ENCODE results near the gene GARS1. TPM values are rescaled to one million over a fixed set of nuclear protein-coding genes. Genes with fewer than 3 reads are reported as not detected.

GARS1 gene
- total RNA-seq, 1 donor from 2014 or later, result 214 TPM

DNA sequence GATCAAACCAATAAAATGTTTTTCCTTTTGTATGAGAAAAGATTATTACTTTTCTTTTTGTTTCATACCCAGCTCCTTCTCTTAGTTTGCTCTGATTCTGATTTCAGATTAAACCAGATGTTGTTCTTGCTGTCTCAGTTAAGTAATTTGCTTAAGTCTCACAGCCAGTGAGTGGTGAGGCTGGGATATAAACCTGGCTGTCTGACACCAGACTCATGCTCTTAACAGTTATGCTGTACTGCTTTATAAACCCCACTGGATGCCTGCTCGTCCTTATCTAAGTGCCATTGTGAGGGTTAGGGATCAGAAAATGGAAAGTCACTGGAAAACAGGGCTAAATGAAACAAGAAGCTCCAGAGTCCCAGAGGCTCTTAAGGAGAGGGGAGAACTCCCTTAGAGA lies 24.3 kb downstream of the GARS1 start:
- no peak overlapping the region for H3K4me3 Mint-ChIP-seq
- H3K9me3 Mint-ChIP-seq, result no peaks in the 10 kb centered on the region
- H3K27me3 Mint-ChIP-seq, result no peaks in the 10 kb centered on the region
- no peak overlapping the region for H3K27ac Mint-ChIP-seq
- ChIA-PET CTCF (no interaction called here), POLR2A (no interaction called here)
- DNase-seq, result no peak
- TF ChIP-seq, protein P1, sequence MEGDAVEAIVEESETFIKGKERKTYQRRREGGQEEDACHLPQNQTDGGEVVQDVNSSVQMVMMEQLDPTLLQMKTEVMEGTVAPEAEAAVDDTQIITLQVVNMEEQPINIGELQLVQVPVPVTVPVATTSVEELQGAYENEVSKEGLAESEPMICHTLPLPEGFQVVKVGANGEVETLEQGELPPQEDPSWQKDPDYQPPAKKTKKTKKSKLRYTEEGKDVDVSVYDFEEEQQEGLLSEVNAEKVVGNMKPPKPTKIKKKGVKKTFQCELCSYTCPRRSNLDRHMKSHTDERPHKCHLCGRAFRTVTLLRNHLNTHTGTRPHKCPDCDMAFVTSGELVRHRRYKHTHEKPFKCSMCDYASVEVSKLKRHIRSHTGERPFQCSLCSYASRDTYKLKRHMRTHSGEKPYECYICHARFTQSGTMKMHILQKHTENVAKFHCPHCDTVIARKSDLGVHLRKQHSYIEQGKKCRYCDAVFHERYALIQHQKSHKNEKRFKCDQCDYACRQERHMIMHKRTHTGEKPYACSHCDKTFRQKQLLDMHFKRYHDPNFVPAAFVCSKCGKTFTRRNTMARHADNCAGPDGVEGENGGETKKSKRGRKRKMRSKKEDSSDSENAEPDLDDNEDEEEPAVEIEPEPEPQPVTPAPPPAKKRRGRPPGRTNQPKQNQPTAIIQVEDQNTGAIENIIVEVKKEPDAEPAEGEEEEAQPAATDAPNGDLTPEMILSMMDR (IDR thresholded peaks at IDR 0.05), result no peak
- H3K36me3 Mint-ChIP-seq (ENCODE audit: low read depth), result peaks cover 86% of the 10 kb centered on the region
- intact Hi-C loops (cut with micrococcal nuclease), result no loop called here
- no peaks in the 10 kb centered on the region for H3K4me1 Mint-ChIP-seq
- no peak for ATAC-seq (ENCODE audit: low read depth)

DNA sequence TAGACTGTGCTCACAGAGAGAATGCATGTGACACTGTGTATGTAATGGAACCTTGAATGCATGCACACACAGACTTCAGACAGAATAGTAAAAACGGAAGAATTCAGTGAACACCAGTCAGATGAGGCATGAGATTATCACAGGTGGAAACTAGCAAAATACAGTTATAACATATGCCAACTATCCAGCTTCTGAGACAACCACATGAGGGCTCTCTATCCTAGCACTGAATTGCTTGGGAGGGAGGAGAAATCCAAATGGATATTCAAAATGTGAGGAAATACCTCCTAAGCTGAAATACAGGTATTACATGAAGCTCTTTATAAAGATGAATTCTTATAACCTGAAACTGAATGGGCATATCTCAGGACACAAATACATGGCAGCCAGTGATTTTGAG lies 30.6 kb downstream of the GARS1 start:
- ChIA-PET CTCF (no interaction called here), POLR2A (no interaction called here)
- Mint-ChIP-seq H3K4me3 (no peak overlapping the region), H3K9me3 (no peaks in the 10 kb centered on the region), H3K27me3 (no peaks in the 10 kb centered on the region), H3K4me1 (no peaks in the 10 kb centered on the region), H3K36me3 (ENCODE audit: low read depth) (peaks cover 86% of the 10 kb centered on the region), H3K27ac (no peak overlapping the region)
- DNase-seq (no peak), ATAC-seq (ENCODE audit: low read depth) (no peak)
- intact Hi-C loops (cut with micrococcal nuclease), result no loop called here
- TF ChIP-seq, protein P1 (IDR thresholded peaks at IDR 0.05), result no peak

DNA sequence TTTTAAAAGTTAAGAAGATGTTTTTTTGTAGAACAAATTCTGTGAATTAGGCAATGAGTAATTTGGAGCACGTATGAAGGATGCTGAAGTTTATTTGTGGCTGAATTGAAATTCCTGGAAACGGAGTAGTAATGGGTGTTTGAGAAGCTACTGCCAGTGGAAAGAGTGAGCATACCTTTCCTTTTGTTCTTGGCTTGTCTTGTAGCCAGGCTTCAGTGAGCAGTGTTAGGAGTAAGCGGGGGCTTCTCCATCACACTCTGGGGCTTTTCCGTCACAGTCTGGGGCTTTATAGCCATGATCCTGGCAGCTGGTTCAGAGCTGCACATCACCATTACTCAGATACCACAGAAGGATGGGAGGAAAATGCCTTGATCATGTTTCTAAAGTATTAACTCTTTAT lies 32.3 kb downstream of the GARS1 start:
- H3K27ac Mint-ChIP-seq, result no peak overlapping the region
- DNase-seq (no peak), ATAC-seq (ENCODE audit: low read depth) (no peak)
- ChIA-PET POLR2A (no interaction called here), CTCF (no interaction called here)
- no peaks in the 10 kb centered on the region for H3K9me3 Mint-ChIP-seq
- no peaks in the 10 kb centered on the region for H3K4me1 Mint-ChIP-seq
- H3K27me3 Mint-ChIP-seq, result no peaks in the 10 kb centered on the region
- H3K4me3 Mint-ChIP-seq, result no peak overlapping the region
- TF ChIP-seq, protein P1 (IDR thresholded peaks at IDR 0.05), result no peak
- H3K36me3 Mint-ChIP-seq (ENCODE audit: low read depth), result peaks cover 89% of the 10 kb centered on the region
- intact Hi-C loops (cut with micrococcal nuclease), result no loop called here

DNA sequence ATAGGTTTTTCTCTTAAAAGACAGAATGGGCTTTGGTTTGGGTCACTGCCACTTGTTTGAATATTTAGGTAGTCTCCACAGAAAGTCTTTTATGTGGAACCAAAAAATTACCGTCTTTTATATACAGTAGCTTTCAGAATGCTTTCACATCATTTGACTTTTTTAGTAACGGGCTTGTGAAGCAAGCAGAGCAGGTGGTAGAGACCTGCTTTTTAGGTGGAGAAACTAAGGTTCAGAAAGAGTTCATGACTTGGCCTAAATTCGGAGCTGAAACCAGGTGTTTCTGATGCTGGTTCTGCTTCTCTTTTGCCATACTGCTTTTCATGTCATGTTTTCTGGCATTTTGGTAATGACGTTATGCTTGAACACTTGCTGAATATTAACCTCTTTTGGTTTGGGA lies 36.3 kb downstream of the GARS1 start:
- Mint-ChIP-seq H3K4me1 (no peaks in the 10 kb centered on the region), H3K4me3 (no peak overlapping the region), H3K27me3 (no peaks in the 10 kb centered on the region), H3K9me3 (no peaks in the 10 kb centered on the region), H3K27ac (no peak overlapping the region), H3K36me3 (ENCODE audit: low read depth) (peaks cover 89% of the 10 kb centered on the region)
- DNase-seq, result no peak
- ChIA-PET CTCF (no interaction called here), POLR2A (no interaction called here)
- TF ChIP-seq, protein P1 (IDR thresholded peaks at IDR 0.05), result no peak
- ATAC-seq (ENCODE audit: low read depth), result no peak
- intact Hi-C loops (cut with micrococcal nuclease), result no loop called here

DNA sequence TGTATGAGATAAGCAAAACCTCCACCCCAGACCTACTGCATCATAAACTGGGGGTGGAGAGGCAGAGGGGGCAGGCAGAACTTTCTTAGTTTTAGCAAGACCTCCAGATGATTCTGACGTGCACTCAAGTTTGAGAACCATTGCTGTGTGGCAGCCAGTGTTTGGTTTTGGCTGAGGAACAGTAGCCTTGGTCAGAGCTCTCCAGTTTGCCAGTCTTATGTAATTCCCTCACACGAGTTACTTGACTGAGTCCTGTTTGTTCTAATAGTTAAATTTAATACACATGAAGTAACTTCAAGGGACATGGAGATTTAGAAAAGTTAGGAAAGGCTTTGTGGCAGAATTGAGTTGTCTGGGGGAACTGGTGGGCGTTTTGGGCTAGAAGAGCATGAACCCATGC lies 38.5 kb downstream of the GARS1 start:
- intact Hi-C loops (cut with micrococcal nuclease), result no loop called here
- Mint-ChIP-seq H3K9me3 (no peaks in the 10 kb centered on the region), H3K36me3 (ENCODE audit: low read depth) (peaks cover 70% of the 10 kb centered on the region), H3K27ac (no peak overlapping the region), H3K27me3 (no peaks in the 10 kb centered on the region), H3K4me3 (no peak overlapping the region), H3K4me1 (no peaks in the 10 kb centered on the region)
- TF ChIP-seq, protein P1 (IDR thresholded peaks at IDR 0.05), result no peak
- POLR2A ChIA-PET, result no interaction called here
- ATAC-seq (ENCODE audit: low read depth), result no peak
- DNase-seq, result no peak
- CTCF ChIA-PET, result no interaction called here

Measured in activated B cell treated with CpG ODN at 0.5 μM for 24 hours (primary cell).